A172 (cell line): Measurements from ENCODE around the gene SLC26A1. TPM values are rescaled to one million over a fixed set of nuclear protein-coding genes. Genes with fewer than 3 reads are reported as not detected.

Experiments
- DNase-seq: peaks from one replicate; pipeline ENCODE4 v3.0.0-alpha.2; 2015; ENCODE audit warnings: low spot score
- total RNA-seq: library from RNA; depleted of rRNA; stranded (reverse); fragments of >200 nt; shearing (Covaris generic); gene quantifications from 2 replicates; pipeline ENCODE4 v1.2.3, GENCODE V29; 2014

The SLC26A1 gene
- total RNA-seq, 1 experiment from 2014 or later: 0.41 TPM

DNA sequence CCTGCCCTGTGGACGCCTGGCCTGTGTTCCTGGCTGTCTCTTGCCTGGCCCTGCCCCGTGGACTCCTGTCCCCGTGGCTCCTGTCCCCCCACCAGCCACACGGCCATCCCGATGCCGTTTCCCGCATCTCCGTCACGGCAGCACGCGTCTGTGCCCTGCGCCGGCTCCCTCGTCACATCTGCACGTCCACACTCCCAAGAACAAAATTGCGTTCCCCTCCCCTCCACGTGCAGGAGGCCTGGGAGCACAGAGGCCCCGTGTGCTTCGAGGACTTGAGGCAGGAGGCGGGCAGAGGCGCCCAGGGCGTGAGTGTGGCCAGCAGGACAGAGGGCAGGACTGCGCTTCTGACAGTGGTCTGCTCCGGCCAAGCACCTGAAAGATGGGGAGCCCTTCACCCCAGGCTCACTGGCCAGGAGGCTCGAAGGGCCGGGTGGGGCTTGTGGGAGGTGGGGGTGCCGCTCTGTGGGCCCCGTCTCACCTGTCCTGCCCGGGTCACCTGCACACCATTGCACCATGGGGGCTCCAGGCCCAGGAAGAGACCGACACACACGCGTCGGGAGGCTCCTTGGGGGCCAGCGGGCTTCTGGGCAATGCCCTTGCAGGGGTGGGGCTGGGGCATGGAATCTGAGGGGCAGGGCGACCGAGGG is 35.5 kb upstream of the SLC26A1 start:
- no peak for DNase-seq

DNA sequence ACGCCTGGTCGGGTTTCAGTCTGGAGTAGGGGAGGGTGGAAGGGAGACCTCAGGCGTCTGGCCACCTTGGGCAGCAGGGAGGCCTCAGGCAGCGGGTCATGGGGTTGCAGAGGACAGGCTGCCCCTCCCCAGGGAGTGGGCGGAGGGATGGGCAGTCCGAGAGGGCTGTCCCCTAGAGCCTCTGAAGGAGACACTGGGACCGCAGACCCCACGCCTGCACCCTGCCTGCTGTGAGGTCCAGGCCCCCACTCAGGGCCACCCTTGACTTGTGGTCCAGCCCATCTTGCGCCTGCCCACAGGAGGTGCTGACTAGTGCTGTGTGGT is 34.7 kb upstream of the SLC26A1 start:
- DNase-seq: no peak

DNA sequence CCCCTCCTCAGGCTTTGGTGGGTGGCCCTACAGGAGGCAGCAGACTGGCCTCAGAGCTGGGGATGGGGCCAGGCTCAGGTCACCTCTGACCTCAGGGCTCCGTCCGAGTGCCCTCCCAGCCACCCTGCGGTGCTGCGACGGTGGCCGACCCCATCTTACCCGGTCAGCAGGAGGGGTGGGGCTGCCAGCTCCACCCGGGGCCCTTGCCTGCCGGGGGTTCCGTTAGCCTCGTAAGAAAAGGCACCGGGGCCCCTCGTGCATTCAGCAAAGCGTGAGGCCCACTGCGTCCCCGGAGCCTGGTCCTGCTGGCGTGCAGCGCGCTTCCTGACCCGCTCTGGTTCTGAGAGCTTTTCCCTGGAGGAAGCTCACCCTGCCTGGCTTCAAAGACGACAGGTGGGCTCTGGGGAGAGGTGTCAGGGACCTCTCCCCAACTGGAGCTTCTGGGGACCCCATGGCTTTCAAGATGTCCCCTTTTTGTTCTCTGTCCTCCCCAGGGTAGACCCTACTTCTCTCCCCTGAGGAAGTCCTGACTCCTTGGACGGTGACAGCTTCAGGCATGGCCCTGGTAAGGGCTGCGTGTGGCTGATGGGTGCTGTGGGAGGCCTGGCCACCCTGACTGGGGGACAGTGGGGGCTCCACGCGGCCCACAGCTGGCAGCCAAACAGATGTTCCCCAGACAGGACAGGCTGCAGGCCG is 34.2 kb upstream of the SLC26A1 start:
- no peak for DNase-seq

DNA sequence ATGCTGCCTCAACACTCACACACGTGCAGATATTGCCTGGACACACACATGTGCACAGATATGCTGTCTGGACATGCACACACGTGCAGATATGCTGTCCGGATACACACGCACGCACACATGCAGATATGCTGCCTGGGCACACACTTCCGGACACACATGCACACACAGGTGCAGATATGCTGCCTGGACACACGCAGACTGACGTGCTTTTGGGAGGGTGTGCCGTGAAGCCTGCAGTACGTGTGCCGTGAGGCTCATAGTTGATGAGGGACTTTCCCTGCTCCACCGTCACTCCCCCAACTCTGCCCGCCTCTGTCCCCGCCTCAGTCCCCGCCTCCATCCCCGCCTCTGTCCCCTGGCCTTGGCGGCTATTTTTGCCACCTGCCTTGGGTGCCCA is 32.9 kb upstream of the SLC26A1 start:
- DNase-seq: peak; percentile 45

DNA sequence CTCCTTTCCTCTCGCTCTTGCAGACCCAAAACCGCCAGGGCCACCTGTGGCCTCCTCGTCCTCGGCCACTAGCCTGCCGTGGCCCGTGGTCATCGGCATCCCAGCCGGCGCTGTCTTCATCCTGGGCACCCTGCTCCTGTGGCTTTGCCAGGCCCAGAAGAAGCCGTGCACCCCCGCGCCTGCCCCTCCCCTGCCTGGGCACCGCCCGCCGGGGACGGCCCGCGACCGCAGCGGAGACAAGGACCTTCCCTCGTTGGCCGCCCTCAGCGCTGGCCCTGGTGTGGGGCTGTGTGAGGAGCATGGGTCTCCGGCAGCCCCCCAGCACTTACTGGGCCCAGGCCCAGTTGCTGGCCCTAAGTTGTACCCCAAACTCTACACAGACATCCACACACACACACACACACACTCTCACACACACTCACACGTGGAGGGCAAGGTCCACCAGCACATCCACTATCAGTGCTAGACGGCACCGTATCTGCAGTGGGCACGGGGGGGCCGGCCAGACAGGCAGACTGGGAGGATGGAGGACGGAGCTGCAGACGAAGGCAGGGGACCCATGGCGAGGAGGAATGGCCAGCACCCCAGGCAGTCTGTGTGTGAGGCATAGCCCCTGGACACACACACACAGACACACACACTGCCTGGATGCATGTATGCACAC is 31.8 kb upstream of the SLC26A1 start:
- no peak for DNase-seq

DNA sequence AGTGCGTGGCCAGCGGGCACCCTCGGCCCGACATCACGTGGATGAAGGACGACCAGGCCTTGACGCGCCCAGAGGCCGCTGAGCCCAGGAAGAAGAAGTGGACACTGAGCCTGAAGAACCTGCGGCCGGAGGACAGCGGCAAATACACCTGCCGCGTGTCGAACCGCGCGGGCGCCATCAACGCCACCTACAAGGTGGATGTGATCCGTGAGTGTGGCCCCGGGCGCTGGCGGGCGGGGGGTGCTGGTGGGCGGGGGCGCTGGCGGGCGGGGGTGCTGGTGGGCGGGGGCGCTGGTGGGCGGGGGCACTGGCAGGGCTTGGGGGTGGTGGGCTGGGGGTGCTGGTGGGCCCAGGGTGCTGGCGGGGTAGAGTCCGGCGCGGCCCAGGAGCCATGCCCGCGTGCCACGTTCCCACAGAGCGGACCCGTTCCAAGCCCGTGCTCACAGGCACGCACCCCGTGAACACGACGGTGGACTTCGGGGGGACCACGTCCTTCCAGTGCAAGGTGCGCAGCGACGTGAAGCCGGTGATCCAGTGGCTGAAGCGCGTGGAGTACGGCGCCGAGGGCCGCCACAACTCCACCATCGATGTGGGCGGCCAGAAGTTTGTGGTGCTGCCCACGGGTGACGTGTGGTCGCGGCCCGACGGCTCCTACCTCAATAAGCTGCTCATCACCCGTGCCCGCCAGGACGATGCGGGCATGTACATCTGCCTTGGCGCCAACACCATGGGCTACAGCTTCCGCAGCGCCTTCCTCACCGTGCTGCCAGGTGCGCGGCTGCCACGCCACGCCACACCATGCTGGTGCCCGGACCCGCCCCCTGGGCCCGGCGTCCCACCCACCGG is 30.9 kb upstream of the SLC26A1 start:
- DNase-seq: no peak

DNA sequence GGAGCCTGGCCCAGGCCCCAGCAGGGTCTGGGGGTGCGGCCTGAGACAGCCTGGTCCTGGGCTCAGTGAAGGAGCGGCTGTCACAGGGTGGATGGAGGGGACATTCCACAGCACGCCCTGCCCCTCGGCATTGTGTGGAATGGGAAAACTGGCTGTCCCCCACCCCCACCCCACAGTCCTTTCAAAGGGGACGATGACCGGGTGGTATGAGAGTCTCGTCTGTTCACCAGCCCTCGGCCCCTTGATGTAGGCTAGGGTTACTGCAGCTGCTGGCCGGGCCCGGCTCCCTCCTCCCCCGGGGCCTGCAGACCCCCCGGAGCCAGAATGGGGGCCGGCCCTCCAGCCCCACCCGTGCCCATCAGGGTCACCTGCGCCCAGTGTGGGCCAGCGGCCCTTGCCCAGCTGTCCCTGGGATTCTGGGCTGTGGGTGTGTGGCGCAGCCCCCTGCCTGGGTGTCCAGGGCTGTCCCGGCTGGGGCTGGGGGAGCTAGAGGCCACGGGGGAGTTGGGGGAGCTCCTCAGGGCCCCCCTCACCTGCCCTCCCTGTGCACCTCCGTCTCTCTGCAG is 30.0 kb upstream of the SLC26A1 start:
- no peak for DNase-seq

DNA sequence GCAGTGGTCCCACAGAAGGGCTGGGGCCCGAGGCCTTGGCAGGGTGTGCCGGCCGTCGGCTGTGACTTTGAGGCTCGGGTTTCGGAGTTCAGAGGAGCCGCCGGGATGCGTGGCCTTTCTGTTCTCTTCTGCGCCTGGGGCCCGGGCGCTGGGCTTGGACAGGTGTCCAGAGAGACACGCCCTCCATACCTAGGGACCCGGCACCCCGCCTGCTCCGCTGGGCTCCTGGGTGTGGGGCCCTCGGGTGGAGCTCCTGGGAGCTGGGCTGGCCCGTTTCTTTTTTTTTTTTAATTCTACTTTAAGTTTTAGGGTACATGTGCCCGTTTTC is 29.5 kb upstream of the SLC26A1 start:
- no peak for DNase-seq

DNA sequence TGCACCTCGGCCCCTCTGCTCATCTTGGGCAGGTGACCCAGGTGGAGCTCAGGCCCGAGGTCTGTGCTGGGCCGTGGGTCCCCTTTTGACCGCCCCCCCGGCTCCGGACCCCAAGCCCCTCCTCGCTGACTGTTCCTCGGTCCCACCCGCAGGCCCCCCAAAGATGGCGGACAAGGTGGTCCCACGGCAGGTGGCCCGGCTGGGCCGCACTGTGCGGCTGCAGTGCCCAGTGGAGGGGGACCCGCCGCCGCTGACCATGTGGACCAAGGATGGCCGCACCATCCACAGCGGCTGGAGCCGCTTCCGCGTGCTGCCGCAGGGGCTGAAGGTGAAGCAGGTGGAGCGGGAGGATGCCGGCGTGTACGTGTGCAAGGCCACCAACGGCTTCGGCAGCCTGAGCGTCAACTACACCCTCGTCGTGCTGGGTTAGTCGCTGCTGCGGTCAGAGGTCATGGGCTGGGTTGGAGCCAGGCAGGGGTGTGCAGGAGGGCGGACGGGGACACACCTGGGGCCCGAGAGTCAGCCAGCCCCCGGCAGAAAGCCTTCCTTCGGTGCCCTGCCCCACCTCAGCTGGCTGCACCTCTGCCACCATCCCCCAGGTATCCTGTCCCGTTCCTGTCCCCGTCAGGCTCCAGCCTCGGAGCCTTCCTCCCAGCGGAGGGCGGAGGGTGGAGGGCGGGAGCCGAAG is 29.0 kb upstream of the SLC26A1 start:
- no peak for DNase-seq

DNA sequence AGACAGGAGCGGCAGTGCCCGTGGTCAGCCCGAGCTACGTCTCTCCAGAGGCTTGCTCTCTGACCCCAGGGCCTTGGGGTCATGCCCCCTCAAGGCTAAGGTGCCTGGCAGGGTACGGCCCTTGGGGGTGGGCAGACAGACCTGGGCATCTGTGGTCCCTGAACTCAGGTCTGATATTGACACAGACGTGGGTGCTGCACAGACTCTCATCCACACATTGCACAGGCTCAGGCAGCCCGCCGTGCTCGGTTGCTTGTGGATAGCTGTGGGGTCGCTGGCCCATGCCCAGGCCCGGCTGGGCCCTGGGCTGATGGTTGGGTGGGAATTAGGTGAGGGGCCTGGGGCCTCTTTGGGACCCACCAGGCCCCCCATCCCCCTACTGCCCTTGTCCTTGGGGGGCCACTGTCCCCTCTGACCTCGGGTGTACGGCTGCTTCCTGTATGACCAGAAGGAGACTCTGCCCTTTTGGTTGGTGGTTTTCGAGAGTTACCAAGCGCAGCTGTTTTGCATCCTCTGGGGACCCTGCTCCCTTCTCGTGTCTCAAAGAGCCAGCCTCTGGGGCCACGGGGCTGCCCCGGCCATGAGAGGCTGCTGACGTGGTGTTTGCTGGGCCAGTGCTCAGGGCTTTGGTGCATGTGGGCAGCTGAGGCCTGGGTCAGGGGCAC is 28.3 kb upstream of the SLC26A1 start:
- DNase-seq: no peak

DNA sequence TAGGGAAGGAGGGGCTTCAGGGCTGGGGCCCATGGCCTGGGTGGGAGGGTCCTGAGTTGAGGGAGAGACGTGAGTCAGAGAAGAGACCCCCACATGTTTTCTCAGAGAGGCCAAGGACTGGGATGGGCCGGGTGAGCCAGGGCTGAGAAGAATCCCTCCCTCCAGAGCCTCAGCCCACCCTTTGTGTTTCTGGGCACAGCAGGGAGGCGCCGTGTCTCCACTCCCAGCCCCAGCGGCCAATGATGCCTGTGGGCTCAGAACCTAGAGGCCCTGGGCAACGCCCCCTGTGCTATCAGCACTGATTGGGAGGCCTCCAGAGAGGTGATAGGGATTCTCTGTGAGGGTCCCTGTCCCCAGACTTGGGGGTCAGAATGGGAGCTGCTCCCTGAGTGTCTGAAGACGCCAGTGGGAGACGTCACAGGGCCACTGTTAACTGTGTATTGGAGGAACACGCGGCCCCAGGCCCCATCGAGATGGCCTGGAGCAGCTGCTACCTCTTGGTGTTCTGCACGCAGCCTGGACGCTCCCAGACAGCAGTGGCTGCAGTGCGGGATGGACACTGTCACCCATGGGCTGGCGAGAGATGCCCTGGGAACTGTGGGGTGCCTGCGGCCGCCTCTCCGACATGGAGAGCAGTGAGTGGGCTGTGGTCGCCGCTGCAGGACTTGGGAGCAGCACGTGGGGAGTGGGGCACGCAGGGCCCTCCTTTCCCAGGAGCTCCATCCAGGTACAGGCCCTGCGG is 26.7 kb upstream of the SLC26A1 start:
- no peak for DNase-seq

DNA sequence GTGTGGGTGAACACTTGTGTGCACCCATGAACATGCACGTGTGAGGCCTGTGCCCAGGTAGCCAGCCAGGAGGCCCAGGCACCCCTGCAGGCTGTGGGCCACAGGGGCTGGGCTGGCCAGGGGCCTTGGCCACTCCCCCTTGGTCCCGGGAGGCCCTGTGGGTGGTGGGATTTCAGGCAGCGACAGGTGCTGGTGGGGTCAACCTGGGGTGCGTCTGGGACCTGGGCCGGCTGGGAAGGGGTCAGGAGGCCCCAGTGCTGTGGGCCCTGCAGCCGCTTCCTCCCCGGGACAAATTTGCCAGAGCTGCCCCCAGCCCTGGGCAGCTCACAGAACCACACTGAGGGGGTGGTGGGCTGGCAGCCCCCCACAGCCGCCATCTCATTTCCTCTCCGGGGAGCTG is 26.1 kb upstream of the SLC26A1 start:
- DNase-seq: no peak

DNA sequence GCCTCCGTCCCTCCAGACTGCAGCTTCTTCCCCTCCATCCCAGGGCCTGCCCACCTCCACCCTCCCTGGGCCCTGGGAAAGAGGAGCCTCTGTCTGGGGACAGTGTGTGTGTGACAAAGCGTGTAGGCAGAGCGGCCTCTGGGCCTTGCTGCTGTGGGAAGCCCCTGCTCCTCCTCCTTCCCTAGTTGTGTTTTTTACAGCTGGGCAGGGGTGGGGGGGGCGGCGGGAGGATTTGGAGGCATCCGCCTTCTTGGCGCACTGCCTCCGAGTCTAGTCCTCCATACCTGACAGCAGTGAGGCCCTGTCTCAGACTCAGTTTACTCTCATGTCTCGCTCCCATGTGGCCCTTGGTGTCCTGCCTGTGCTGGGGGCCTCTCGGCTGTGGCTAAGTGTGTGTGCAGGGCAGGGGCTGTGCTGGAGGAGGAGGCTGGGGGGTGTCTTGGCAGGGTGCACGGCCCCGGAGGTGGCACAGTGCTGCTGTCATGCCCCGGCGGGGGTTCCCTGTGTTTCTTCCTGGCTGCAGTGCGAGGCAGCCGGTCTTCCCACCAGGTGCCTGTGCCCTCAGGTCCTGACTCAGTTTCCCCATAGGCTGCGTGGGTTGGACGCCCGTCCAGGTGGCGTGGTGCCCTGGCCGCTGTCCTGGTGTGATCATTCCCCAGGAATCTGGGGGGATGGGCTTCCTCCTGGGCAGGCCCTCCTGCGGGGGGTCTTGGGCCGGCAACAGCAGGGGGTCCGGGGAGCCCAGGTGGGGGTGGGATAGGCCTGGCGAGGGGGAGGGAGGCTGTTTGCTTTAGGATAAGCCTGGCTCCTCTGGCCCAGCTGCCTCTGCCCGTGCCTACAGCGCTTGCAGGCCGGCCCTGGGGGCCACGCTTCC is 25.2 kb upstream of the SLC26A1 start:
- no peak for DNase-seq

DNA sequence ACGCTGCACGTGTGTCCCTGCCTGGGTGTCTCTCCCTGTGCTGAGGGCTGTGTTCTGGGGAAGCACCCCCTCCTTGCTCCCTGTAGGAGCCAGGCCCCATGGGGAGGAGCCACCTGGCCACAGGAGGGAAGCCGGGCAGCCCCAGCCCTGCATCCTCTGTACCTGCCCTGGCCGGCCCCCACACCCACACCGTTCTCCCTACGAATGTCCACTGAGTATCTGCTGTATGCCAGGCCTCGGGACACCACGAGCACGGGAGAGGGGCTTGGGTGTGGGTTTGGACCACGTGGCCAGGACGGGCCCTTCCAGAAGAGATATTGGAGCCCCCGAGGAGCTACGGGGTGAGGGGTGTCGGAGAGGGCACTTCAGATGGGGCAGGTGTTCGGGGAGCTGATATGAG is 24.5 kb upstream of the SLC26A1 start:
- no peak for DNase-seq

DNA sequence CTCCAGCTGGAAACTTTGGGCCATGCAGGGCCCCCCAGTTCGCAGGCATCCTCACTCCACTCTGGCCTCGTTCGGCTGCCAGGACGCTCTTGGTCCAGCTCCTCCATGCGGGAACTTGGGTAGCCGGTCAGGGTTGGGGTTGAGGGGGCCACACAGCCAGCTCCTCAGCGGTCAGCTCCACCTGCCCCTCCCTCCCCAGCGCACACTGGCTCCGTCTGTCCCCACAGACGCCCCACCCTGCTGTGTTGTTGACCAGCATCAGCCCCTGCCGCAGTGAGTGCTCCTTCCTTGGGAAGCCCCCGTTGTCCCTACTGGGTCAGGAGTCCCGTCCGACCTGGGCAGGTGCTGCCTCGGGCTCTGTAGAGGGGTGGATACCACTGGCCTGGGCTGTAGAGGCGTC is 24.0 kb upstream of the SLC26A1 start:
- no peak for DNase-seq

DNA sequence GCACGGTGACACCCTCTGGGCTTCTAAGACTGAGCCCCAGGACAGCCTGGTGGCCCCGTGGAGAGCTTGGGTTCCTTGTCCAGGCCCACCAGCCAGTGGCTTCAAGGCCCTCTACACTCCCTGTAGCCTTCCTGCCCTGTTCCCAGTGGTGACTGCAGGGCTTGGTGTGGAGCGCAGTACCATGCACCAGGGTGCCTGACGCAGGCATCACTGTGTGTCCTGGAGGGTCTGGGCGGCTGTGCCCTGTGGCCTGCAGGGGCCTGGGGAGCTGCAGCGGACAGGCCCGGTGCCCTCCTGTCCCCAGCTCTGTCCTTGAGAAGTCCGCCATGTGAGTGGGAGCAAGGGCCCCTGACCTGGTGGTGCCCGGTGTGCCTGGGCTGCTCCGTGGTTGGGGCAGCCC is 22.5 kb upstream of the SLC26A1 start:
- DNase-seq: no peak

DNA sequence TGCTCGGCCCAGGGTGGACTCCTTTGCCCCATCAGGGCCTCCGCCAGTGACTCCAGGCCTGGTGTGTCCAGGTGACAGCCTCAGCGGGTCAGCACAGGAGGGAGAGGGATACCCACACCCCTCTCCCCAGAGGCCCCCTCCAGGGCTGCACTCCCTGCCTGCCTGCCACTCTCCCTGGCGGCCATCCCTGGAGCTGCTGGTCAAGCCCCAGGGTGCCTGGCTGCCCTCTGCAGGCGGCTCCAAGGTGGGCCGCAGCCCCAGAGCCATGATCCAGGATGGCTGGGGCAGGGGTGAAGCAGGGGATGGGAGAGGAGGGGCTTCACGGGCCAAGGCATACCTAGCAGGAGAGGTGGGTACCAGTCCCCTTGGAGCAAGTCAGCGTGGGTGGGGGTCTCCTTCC is 22.0 kb upstream of the SLC26A1 start:
- no peak for DNase-seq

DNA sequence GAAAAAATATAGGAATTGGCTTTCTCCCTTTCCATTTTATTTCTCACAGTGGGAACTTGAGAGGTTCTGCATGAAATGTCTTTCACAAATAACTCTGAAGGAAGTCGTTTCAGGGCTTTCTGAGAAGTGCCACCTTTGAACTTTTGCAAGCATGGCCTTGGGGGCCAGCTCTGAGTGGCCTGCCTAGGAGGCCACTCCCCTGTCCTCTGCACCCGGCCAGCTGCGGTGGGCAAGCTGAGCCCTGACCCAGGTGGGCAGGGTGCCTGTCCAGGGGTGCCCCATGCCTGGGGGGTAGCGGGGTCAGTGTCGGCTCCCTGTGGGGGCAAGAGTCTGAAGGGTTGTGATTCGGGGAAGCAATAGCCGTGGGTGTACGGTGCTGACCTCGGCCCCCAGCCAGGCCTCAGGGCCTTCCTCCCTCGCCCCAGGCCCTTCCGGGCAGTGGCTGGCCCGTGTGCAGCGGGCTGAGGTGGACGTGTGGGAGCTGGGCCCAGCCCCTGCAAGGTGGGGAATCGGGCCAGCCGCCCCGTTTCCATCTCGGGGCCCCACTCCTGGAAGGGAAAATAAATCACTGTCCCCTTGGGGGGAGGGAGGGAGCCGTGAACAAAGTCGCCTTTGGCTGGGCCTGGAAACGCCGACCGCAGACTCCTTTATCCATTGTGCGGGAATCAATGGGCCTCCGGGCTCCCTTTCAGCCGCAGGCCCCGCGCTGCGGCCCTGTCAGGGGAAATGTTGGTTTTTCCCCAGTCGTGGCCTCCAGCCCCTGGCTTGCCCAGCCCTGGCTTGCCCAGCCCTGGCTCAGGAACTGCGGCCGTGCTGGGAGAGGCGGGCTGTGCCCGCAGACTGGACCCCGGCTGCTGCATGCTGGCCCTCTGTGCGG is 21.3 kb upstream of the SLC26A1 start:
- DNase-seq: no peak
